8988T (cell line): Measurements from ENCODE around the gene SUGCT.
"Not testable (repeated sequence)": the region's sequence is repeated elsewhere in the genome, so short reads cannot be mapped to it uniquely, and the experiment has no call there.

Experiments used
- DNase-seq: peaks from one replicate; pipeline ENCODE4 v3.0.0; 2011

SUGCT gene

DNA sequence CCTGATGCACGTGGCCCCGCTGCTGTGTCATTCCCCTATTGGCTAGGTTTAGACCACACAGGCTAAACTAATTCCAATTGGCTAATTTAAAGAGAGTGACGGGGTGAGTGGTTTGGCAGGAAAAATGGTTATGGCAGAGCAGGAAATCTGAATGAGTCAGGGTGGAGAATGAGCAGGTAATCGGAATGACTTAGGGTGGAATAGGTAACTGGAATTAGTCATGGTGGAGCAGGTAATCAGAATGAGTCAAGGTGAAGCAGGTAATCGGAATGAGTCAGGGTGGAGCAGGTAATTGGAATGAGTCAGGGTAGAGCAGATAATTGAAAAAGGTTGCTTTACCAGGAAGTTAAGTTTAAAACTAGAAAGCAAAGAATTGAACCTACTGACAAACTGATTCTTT, 7.1 kb downstream of the SUGCT start:
- DNase-seq: not testable (repeated sequence)

DNA sequence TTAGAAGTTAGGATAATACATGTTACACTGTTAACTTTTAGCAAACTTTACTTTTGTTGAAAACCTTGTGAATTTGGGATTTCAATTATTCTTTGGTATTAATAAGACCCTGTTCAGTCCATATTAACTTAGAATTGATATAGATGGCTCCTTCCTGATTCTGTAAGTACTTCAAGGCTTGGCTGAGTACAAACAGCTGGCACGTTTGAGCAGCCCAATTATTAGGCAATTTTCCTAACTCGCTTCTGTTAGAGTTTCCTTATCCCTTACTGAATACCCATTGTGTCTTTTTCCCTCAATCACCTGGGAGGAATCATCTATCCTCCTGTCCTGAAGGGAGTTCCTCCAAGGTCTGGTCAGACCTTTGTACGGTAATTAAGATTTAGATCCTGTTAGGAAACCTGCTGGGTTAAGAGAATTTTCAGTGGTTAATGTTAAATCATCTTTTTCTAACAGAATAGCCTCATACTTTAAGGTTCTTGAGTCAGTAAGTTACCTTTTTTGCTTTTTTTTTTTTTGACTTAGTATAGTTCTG, 10.9 kb downstream of the SUGCT start:
- not testable (repeated sequence) for DNase-seq

DNA sequence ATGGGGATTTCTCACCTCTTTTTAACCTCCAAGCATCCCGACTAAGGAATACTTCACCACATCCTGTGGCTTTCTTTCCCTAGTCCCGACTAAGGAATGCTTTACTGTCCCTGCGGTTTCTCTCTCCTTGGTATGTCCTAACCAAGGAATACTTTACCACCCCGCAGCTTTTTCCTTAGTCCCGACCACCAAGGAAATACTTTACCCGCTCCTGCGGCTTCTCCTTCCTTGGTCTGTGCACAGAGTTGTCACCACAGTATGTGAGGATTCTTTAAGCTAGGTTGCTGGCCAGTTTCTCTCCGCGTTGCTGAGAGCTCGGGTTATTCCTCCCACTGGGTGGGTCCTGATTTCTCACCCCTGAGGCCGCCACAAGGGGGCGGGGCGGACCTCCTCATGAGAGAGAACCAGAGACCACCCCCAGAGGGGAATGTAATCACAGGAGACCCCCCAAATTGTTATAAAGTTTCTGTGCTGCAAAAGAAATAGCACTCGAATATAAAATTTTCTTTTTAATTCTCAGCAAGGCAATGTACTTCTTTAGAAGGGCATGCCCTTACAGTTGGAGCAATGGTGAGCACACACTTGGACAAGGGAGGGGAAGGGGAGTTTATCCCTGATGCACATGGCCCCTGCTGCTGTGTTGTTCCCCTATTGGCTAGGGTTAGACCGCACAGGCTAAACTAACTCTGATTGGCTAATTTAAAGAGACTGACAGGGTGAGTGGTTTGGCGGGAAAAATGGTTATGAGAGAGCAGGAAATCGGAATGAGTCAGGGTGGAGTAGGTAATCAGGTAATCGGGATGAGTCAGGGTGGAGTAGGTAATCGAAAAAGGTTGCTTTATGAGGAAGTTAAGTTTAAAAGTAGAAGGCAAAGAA, 12.8 kb downstream of the SUGCT start:
- DNase-seq: no peak

DNA sequence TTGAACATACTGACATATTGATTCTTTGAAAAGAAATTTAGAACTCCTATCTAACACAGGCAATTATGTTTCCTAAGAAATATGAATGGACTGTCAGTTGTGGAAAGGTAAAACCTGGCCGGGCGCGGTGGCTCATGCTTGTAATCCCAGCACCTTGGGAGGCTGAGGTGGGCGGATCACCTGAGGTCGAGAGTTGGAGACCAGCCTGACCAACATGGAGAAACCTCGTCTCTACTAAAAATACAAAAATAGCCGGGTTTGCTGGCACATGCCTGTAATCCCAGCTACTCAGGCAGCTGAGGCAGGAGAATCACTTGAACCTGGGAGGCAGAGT, 13.4 kb downstream of the SUGCT start:
- not testable (repeated sequence) for DNase-seq

DNA sequence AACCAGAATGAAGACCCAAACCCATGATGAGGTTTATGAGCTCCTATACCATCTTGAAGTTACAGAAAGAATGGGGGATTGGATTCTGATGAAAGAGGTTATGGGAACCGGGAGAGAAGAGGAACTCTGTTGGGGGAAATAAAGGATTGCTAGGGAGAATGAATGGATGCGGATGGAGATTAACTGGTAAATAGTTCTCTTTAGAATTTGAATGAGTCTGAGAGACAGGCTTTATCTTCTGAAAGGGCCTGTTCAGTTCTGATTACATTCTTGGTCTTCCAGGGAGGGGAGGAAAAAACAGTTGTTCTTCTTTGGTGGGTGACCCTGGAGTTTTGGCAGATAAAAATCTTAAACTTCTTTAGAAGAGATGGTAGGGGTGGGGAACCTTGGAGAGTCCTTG, 13.9 kb downstream of the SUGCT start:
- DNase-seq: no peak

DNA sequence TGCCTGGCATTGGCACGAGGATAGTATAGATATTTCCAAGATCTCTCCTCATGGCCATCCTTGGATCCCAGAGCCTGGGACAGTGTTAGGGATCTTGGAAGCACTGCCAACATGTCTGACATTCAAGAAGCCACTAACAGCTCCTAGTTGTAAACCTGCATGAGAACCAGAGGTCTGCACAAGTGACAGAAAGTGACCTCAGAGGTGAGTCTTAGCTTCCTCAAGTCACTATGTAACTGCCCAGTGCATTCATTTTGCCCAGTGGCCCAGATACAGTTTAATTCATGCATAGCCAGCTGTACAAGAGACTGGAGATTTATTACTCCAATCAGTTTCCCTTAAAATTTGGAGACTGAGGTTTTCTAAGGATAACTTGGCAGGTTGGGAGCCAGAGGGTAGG, 16.7 kb downstream of the SUGCT start:
- no peak for DNase-seq

DNA sequence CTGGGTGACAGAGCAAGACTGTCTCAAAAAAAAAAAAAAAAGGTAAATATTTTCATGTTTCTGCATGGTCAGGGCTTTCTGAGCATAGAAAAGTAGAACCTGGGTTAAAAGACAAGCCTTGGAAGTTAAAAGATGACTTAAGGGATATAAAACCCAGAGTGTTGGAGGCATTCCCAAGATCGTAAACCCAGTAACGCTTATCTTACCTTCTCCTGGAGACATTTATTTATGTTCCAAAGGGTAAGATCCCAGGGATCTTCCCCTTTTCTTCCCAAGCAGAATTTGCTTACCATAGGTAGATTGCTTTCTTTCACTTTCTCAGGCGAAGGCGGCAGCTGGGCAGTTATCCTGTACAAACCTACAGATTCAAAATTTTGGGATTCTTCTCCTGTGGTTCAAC, 22.2 kb downstream of the SUGCT start:
- DNase-seq: no peak

DNA sequence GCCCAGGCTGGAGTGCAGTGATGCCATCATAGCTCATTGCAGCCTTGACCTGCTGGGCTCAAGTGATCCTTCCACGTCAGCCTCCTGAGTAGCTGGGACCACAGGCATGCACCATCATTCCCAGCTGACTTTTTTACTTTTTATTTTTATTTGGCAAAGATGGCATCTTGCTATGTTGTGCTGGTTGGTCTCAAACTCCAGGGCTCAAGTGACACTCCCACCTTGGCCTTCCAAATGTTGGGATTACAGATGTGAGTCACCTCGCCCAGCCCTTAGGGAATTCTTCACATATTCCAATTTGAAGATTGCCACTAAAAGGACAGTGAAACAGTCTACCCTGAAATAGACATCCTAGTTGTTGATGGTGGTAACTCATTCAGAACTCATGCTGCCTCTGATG, 27.7 kb downstream of the SUGCT start:
- no peak for DNase-seq

DNA sequence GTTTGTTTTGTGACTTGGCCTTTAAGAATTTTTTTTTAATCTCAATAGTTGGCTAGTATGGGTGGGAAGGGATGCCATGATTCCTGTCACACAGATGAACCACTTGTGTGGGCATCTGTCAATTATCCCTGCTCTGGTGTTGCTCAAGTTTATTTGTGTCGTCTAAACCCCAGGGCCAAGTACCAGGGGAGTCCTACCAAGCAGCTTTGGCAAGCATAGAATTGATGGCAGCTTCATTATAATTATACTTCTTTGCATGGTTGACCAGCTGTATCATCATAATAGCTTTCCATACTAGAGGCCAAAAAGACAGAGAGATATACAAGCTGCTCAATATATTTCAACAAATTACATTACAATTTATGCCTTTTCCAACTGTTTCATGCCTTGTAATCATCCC, 30.4 kb downstream of the SUGCT start:
- DNase-seq: no peak

DNA sequence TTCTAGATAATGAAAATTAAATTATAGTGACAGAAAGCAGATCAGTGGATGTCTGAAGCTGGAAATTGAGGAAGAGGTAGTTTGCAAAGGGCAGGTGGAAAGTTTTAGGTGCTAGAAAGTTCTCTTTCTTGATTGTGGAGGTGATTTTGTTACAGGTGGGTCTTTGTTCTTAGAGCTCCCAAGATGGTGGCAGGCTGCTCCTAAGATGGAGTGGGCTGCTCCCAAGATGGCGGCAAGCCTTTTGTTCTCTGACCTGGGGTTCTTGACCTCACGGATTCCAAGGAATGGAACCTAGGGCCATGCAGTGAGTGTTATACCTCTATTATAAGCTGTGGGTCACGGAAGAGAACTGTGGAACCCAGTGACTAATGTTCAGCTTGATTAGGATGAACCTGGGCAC, 32.5 kb downstream of the SUGCT start:
- DNase-seq: no peak

DNA sequence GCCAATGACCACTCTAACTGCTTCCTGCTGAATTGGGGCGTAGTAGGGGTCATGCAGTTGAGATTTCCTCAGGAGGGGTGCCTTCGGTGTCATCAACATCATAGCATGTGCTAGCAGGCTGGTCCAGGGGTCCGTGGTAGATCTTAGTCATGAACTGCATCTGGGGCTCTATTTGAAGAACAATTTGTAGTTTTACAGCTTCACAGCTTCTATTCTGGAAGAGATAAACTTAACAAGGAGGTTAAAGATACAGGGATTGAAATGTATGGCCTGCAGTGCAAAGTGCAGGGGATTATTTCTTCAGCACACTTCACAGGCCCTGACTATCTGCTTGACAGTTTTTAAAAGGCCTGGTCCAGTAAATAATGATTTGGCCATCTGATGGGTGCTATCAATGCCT, 33.5 kb downstream of the SUGCT start:
- not testable (repeated sequence) for DNase-seq

DNA sequence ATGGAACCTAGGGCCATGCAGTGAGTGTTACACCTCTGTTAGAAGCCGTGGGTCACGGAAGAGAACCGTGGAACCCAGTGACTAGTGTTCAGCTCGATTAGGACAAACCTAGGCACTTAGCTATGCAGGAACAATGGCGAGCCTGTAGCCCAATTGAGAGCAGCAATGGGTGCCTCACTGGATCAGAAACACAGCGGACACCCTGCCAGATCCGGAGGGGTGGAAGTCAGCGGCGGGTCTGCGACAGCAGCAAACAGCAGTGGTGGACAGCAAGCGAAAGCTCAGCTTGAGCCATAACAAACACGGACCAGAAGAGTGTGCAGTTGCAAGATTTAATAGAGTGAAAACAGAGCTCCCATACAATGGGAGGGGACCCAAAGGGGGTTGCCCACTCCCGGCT, 38.3 kb downstream of the SUGCT start:
- not testable (repeated sequence) for DNase-seq

DNA sequence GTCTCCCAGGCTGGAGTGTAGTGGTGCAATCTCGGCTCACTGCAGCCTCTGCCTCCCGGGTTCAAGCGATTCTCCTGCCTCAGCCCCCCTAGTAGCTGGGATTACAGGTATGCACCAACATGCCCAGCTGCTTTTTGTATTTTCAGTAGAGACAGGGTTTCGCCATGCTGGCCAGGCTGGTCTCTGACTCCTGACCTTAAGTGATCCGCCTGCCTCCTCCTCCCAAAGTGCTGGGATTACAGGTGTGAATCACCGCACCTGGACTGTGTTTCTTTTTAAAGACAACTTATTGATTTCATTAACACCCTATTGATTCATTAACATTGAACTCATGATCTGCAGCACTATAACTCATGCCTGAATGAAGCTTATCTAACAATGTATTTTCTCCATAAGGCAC, 40.5 kb downstream of the SUGCT start:
- not testable (repeated sequence) for DNase-seq

DNA sequence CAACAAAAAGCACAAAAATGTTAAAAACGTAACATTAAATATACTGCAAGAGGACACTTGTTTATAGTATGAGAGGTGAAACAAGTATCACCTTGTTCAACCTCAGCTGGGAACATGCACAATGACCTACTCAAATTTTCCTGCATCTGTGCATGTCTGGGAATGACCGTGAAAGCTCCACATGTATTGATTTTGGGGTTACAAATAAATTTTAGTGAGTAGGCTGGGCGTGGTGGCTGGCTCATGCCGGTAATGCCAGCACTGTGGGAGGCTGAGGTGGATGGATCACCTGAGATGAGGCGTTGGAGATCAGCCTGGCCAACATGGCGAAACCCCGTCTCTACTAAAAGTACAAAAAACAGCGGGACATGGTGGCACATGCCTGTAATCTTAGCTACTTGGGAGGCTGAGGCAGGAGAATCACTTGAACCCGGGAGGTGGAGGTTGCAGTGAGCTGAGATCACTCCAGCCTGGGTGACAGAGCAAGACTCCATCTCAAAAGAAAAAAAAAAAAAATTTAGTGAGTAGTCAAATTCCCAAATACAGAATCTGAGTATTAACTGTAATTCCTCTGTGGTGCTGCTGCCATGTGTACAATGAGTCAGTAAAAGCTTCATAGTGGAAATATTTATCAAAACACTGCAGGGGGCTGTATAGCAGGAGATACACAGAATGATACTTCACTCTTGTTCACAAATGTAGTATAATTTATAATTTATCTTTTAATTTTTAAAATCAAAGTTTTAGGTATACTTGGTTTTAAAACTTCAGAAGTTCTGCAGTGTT, 41.1 kb downstream of the SUGCT start:
- DNase-seq: no peak

DNA sequence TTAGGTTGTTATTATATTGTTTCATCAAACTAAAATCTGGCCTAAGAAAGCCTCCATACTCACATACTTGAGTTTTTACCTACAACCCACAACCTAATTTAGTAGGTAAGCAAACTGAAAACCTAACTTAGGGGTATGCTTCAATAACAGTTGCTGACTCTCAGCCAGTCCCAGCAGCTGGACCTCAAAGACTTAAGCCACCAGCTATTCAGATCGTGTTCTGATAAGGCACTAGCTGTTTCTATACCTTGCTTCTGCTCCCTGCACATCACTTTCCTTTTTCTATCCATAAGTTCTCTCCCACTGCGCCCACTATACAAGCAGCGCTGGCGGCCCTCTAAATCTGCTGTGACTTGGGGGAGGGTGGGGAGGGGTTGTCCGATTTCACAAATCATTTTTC, 42.3 kb downstream of the SUGCT start:
- no peak for DNase-seq

DNA sequence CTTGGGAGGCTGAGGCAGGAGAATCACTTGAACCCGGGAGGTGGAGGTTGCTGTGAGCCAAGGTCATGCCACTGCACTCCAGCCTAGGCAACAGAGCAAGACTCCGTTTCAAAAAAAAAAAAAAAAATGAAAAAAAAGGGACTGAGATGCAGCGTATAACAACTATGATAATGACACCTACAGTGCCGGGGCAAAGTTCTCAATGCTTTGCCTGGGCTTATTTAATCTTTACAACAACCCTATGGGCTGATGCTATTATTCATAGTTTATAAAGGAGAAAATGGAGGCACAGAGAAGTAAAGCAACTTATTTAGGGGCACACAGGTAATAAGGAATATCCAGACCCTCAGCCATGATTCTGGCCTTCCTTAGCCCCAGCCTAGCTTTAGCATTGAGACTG, 47.6 kb downstream of the SUGCT start:
- no peak for DNase-seq

DNA sequence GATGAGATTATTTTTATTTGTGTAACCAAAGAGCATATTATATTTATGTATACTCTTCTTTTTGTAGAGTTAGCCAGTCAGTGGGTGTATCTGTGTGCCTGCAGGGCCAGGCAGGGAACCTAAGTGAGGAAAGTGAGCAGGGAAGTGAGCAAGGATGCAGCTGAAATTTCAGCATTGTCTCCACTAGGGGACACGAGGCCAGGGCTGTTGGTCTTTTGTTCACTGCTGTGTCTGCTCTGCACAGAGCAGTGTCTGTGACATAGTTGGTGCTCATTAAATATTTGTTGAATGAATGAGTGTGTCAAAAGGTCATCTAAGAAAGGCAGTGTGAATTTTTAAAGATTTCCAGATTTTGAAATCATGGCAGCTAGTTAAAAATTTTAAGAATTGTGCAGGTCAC, 51.8 kb downstream of the SUGCT start:
- no peak for DNase-seq

DNA sequence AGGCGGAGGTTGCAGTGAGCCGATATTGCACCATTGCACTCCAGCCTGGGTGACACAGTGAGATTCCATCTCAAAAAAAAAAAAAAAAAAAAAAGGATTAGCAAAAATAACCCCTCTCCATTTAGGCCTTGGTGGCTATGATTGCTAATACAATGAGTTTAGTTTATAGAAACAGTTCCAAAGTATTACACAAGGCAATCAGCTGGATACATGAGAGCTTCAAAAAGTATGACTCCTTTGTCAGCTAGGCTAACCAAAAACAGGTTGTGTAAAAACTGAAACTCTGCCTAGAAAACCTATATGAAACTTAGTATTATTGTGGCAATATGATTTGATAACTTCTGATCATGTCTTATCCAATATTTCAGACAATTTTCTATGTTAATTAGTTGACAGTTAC, 57.2 kb downstream of the SUGCT start:
- DNase-seq: no peak

DNA sequence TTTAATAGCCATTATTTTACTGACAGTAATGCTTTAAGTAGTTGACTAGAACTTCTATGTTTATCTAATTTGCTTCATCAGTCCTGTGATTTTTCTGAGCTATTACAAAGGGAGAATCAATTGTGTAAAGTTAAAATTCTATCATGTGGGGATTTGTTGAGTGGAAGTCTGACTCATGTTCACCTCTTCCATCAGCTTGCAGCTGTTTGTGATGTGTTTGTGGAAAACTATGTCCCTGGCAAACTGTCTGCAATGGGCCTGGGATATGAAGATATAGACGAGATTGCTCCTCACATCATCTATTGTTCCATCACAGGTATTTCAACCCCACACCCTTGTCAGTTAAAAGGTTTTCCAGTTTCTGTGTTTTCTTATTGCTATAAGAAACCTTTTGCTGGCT, 59.9 kb downstream of the SUGCT start:
- DNase-seq: no peak

DNA sequence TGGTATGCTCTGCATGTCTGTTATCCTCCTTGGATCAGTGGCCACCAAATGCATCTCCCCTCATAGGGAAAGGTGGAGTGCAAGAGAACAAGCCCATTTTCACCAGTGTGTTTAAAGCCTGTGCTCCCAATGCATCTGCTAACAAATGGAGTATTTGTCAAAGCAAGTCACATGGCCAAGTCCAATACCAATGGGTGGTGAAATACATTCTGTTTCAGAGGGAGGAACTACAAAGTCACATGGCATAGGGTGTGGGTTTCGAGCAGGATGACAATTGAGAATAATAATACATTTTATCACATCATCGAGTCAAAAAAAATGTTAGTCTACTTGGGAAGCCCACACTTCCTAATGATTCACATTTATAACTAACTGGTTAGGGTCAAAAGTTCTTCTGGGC, 62.7 kb downstream of the SUGCT start:
- no peak for DNase-seq

DNA sequence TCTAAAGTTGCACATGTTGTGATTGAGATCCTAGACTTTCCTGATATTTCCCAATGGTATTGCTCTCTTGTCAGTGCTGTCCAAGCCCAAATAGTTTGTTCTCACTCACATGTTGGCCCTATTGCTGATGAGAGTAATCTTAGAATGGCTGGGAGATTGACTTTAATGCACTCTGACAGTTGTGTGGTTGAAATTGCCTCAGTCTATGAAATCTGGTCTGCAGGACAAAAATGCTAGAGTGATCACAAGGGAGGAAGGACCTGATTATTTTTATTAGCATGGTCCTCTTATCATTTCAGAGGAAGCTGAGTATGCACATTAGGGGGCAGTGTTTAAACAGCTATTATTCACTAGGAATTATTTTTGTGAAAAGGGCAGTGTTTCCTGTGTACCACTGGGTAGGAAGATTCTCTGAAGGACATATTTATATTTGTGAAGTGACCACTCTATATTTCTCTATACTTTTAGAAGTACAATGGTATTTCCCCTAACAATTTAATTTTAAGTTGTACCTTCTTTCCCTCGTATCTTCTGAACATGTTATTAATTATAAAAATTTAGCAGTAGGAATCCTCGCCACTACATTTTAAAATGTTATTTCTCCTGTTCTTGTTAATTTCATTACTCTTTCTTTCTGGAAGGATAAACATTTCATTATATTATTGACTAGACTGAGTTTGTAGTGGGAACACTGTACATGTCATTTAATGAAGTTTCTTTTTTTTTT, 64.4 kb downstream of the SUGCT start:
- DNase-seq: no peak

DNA sequence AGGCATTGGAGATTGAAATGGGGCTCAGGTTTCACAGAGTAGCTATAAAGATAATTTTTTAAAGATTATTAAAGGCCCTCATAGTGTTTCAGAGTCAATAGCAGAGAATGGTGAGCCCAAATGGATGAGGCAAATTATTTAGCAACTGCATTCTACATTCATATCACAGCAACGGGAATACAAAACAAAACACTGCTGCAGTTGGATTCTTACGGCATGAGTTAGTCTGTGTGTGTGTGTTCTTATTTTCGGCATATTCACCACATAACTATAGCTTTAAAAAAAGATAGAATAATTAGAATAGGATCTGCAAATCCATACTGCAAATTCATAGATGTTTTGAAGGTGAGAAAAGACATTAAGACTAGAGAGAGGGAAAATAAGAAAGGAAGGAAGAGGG, 66.0 kb downstream of the SUGCT start:
- no peak for DNase-seq

DNA sequence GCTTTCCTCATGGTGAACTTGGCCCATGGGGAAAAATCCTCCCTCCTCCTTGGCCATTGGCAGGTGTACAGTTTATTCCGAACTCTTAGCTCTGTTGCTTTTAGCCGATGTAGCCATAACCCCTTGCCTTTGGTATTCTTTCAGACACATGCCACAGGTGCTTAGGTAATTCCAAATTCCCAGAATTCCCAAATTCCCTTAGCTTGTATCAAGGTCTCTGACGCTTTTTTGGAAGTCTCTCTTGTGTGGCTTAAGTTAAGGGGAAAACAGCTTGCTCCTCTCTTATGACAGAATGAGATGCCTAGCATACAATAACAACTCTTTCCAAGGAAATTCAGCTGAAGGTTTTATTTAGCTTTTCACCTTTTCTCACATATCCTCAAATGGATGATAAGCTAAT, 68.0 kb downstream of the SUGCT start:
- DNase-seq: no peak

DNA sequence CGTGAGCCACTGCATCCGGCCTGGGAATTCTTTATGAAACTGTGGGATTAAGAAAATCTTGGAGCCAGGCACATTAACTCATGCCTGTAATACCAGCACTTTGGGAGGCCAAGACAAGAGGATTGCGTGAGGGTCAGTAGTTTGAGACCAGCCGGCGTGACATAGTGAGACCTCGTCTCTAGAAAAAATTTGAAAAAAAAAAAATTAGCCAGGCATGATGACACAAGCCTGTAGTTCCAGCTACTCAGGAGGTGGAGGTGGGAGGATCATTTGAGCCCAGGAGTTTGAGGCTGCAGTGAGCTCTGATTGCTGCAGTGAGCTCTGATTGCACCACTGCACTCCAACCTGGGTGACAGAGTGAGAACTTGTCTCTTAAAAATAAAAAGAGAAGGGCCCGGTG, 69.8 kb downstream of the SUGCT start:
- DNase-seq: no peak
